Vagina (tissue), 2 donors: Measurements from ENCODE around the gene TMEM167A. TPM values are rescaled to one million over a fixed set of nuclear protein-coding genes. Genes with fewer than 3 reads are reported as not detected.

Source experiments
- DNase-seq, 2 donors: peaks; one replicate each; pipeline ENCODE4 v3.0.0-alpha.2; 2017; ENCODE audit errors: extremely low spot score in 2 of 2
- H3K27ac ChIP-seq: fragments of 200-600 bp; sonication (generic); one replicate; pipeline ENCODE4 v1.5.1; 2019
- H3K27me3 ChIP-seq: fragments of 200-600 bp; sonication (generic); one replicate; pipeline ENCODE4 v1.5.1; 2019
- H3K36me3 ChIP-seq, 2 donors: fragments of 200-600 bp; sonication (generic); one replicate each; pipeline ENCODE4 v1.5.1; 2017 to 2019
- H3K4me1 ChIP-seq: fragments of 200-600 bp; sonication (generic); one replicate; pipeline ENCODE4 v1.5.1; 2019
- H3K4me3 ChIP-seq, 2 donors: fragments of 200-600 bp; sonication (generic); 1 replicate in 1 of 2; 2 replicates in 1 of 2; pipeline ENCODE4 v1.5.1; 2016 to 2019
- H3K9me3 ChIP-seq: fragments of 200-600 bp; sonication (generic); one replicate; pipeline ENCODE4 v1.5.1; 2019
- CTCF ChIP-seq, 3 experiments: fragments of 450-650 bp in 2 of 3; fragments of 200-600 bp in 1 of 3; sonication (generic) in 1 of 3; IDR thresholded peaks; one replicate each; pipeline ENCODE4 v1.5.1; 2017 to 2019; ENCODE audit warnings: antibody characterized with exemption in 3 of 3, mild to moderate bottlenecking in 2 of 3, moderate library complexity in 2 of 3
- POLR2A ChIP-seq, 2 donors: fragments of 450-650 bp; IDR thresholded peaks; one replicate each; pipeline ENCODE4 v1.6.1; 2017; ENCODE audit warnings: antibody characterized with exemption in 2 of 2, mild to moderate bottlenecking in 2 of 2, moderate library complexity in 2 of 2
- POLR2AphosphoS5 ChIP-seq, 2 donors: sonication (generic); formaldehyde crosslinking; IDR thresholded peaks; one replicate each; pipeline ENCODE4 v1.9.0; 2017; ENCODE audit warnings: antibody characterized with exemption in 2 of 2, mild to moderate bottlenecking in 2 of 2, low read depth in 1 of 2; ENCODE audit not compliant: insufficient read depth in 1 of 2
- intact Hi-C: fragments of 100-400 bp; cut with DNase I; formaldehyde crosslinking; loops from one replicate; pipeline ENCODE4 v1.15.1; 2023
- small RNA-seq: library from RNA; depleted of rRNA; stranded (forward); fragments of <200 nt; gene quantifications from one replicate; pipeline ENCODE3, GENCODE V24; 2016
- total RNA-seq: library from RNA; depleted of rRNA; stranded (reverse); fragments of >200 nt; gene quantifications from one replicate; pipeline ENCODE4 v1.2.3, GENCODE V29; 2016

TMEM167A gene
- total RNA-seq, 1 donor from 2014 or later = 22.3 TPM

- intact Hi-C loops = no loop called here
- TF ChIP-seq POLR2AphosphoS5 (IDR thresholded peaks at IDR 0.05; ENCODE audit: insufficient read depth in 1 of 2, low read depth in 1 of 2) (no peak), POLR2A (IDR thresholded peaks at IDR 0.05) (no peak), CTCF (IDR thresholded peaks at IDR 0.05) (no peak)
- no peaks in the 10 kb centered on the region for H3K9me3 ChIP-seq
Measured at GRCh38 chr5:83009408-83009807, 67.8 kb downstream of the TMEM167A start.

GRCh38 chr5:83007755-83008154 is 69.4 kb downstream of the TMEM167A start:
- no peaks in the 10 kb centered on the region for H3K27me3 ChIP-seq
- H3K36me3 ChIP-seq = no peaks in the 10 kb centered on the region
- intact Hi-C loops = no loop called here
- TF ChIP-seq POLR2A (IDR thresholded peaks at IDR 0.05) (no peak), CTCF (IDR thresholded peaks at IDR 0.05) (no peak), POLR2AphosphoS5 (IDR thresholded peaks at IDR 0.05; ENCODE audit: insufficient read depth in 1 of 2, low read depth in 1 of 2) (no peak)
- no peak overlapping the region for H3K4me3 ChIP-seq
- H3K27ac ChIP-seq = no peak overlapping the region
- no peak for DNase-seq
- H3K4me1 ChIP-seq = no peaks in the 10 kb centered on the region
- H3K9me3 ChIP-seq = no peaks in the 10 kb centered on the region

More at GRCh38 chr5:83009408-83009807, 67.8 kb downstream of the TMEM167A start:
- no peaks in the 10 kb centered on the region for H3K4me1 ChIP-seq
- no peaks in the 10 kb centered on the region for H3K36me3 ChIP-seq
- H3K4me3 ChIP-seq = no peak overlapping the region
- H3K27me3 ChIP-seq = no peaks in the 10 kb centered on the region
- no peak overlapping the region for H3K27ac ChIP-seq
- DNase-seq = no peak

GRCh38 chr5:83006683-83007283 is 70.4 kb downstream of the TMEM167A start:
- no peak for DNase-seq
- Histone ChIP-seq H3K27me3 (no peaks in the 10 kb centered on the region), H3K4me1 (no peaks in the 10 kb centered on the region), H3K9me3 (no peaks in the 10 kb centered on the region), H3K4me3 (no peak overlapping the region), H3K36me3 (no peaks in the 10 kb centered on the region), H3K27ac (no peak overlapping the region)
- TF ChIP-seq CTCF (IDR thresholded peaks at IDR 0.05) = no peak
- no peak for TF ChIP-seq POLR2A (IDR thresholded peaks at IDR 0.05)
- no peak for TF ChIP-seq POLR2AphosphoS5 (IDR thresholded peaks at IDR 0.05; ENCODE audit: insufficient read depth in 1 of 2, low read depth in 1 of 2)
- intact Hi-C loops = no loop called here

GRCh38 chr5:83003791-83004190 is 73.4 kb downstream of the TMEM167A start:
- no peak for DNase-seq
- H3K27me3 ChIP-seq = no peaks in the 10 kb centered on the region
- no peaks in the 10 kb centered on the region for H3K4me1 ChIP-seq
- H3K27ac ChIP-seq = no peak overlapping the region
- H3K4me3 ChIP-seq = no peak overlapping the region
- intact Hi-C loops = no loop called here
- H3K36me3 ChIP-seq = no peaks in the 10 kb centered on the region
- H3K9me3 ChIP-seq = no peaks in the 10 kb centered on the region
- TF ChIP-seq CTCF (IDR thresholded peaks at IDR 0.05) (no peak), POLR2A (IDR thresholded peaks at IDR 0.05) (no peak), POLR2AphosphoS5 (IDR thresholded peaks at IDR 0.05; ENCODE audit: insufficient read depth in 1 of 2, low read depth in 1 of 2) (no peak)

Small RNA genes within 50 kb of the gene (small RNA-seq; reads per million reads assigned to genes)
- not detected for gene SCARNA18

Other genes with a start within 250 kb of the TMEM167A start
- gene XRCC4, start 153 bp upstream of the TMEM167A start, total RNA-seq = 5.4 TPM